Ishikawa (cell line): Measurements from ENCODE around the gene PREX1.

Experiments used
- EGR1 ChIP-seq: IDR thresholded peaks from 2 replicates; pipeline ENCODE4 v1.6.1; 2012
- EP300 ChIP-seq: IDR thresholded peaks from 2 replicates; pipeline ENCODE4 v1.6.1; 2012; ENCODE audit warnings: borderline replicate concordance
- MAX ChIP-seq: IDR thresholded peaks from 2 replicates; pipeline ENCODE4 v1.6.1; 2012
- RAD21 ChIP-seq: IDR thresholded peaks from 2 replicates; pipeline ENCODE4 v1.6.1; 2012; ENCODE audit warnings: low read depth
- TAF1 ChIP-seq: IDR thresholded peaks from 2 replicates; pipeline ENCODE4 v1.6.1; 2012; ENCODE audit warnings: low read depth, mild to moderate bottlenecking
- YY1 ChIP-seq: IDR thresholded peaks from 2 replicates; pipeline ENCODE4 v1.6.1; 2012; ENCODE audit warnings: low read depth
- TF ChIP-seq, protein P1 (sequence below): IDR thresholded peaks from 2 replicates; pipeline ENCODE4 v1.6.1; 2012; ENCODE audit warnings: low read depth, mild to moderate bottlenecking

GRCh38 chr20:48719598-48720255 lies 108.1 kb downstream of the PREX1 start:
- TF ChIP-seq RAD21 (no peak), MAX (no peak), YY1 (no peak), EP300 (no peak), TAF1 (no peak), EGR1 (no peak)
- TF ChIP-seq, protein P1, sequence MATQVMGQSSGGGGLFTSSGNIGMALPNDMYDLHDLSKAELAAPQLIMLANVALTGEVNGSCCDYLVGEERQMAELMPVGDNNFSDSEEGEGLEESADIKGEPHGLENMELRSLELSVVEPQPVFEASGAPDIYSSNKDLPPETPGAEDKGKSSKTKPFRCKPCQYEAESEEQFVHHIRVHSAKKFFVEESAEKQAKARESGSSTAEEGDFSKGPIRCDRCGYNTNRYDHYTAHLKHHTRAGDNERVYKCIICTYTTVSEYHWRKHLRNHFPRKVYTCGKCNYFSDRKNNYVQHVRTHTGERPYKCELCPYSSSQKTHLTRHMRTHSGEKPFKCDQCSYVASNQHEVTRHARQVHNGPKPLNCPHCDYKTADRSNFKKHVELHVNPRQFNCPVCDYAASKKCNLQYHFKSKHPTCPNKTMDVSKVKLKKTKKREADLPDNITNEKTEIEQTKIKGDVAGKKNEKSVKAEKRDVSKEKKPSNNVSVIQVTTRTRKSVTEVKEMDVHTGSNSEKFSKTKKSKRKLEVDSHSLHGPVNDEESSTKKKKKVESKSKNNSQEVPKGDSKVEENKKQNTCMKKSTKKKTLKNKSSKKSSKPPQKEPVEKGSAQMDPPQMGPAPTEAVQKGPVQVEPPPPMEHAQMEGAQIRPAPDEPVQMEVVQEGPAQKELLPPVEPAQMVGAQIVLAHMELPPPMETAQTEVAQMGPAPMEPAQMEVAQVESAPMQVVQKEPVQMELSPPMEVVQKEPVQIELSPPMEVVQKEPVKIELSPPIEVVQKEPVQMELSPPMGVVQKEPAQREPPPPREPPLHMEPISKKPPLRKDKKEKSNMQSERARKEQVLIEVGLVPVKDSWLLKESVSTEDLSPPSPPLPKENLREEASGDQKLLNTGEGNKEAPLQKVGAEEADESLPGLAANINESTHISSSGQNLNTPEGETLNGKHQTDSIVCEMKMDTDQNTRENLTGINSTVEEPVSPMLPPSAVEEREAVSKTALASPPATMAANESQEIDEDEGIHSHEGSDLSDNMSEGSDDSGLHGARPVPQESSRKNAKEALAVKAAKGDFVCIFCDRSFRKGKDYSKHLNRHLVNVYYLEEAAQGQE = no peak
